ENCODE measurements around the gene COPZ2.

COPZ2 gene

DNA sequence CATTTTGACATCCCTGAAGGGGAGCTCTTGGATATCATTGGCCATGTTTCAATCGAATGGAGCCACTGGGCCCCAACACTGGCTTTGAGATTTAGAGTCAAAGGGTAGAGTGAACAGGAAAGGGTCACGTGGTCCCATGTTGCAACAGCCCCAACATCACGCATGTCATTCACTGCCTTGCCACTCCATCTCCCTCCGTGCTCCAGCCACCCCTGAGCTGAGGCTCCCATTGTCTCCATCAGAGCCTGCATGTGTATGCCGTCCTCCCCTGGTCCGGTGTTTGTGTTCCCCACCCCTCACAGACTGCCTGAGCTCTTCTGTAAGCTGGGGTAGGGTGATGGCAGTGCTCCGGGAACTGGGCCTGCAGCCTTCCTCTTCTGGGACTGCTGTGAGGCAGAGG lies 22.7 kb upstream of the COPZ2 start:
- H3K9me3 Mint-ChIP-seq, result no peaks in the 10 kb centered on the region
- DNase-seq (no peak), ATAC-seq (no peak)
- H3K4me1 Mint-ChIP-seq, result peaks cover 61% of the 10 kb centered on the region
- peak overlapping the region in 1 of 2 donors; percentile 36 for H3K4me3 Mint-ChIP-seq
- H3K27ac Mint-ChIP-seq, result peak overlapping the region in 1 of 2 donors; percentile 81
- no peaks in the 10 kb centered on the region for H3K27me3 Mint-ChIP-seq

GRCh38 chr17:48059125-48059668 lies 21.6 kb upstream of the COPZ2 start:
- peak overlapping the region; percentile 100 for H3K27ac Mint-ChIP-seq
- no peaks in the 10 kb centered on the region for H3K27me3 Mint-ChIP-seq
- H3K4me3 Mint-ChIP-seq, result peak overlapping the region; percentile 47 to 60
- peaks cover 72% of the 10 kb centered on the region for H3K4me1 Mint-ChIP-seq
- DNase-seq, result no peak
- H3K9me3 Mint-ChIP-seq, result no peaks in the 10 kb centered on the region
- no peak for ATAC-seq

DNA sequence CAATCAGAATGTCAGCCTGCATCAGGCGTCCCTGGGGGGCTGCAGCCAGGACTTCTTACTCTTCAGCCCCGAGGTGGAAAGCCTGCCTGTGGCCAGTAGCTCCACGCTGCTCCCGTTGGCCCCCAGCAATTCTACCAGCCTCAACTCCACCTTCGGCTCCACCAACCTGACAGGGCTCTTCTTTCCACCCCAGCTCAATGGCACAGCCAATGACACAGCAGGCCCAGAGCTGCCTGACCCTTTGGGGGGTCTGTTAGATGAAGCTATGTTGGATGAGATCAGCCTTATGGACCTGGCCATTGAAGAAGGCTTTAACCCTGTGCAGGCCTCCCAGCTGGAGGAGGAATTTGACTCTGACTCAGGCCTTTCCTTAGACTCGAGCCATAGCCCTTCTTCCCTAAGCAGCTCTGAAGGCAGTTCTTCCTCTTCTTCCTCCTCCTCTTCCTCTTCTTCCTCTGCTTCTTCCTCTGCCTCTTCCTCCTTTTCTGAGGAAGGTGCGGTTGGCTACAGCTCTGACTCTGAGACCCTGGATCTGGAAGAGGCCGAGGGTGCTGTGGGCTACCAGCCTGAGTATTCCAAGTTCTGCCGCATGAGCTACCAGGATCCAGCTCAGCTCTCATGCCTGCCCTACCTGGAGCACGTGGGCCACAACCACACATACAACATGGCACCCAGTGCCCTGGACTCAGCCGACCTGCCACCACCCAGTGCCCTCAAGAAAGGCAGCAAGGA lies 21.0 kb upstream of the COPZ2 start:
- no peak for ATAC-seq
- Mint-ChIP-seq H3K9me3 (no peaks in the 10 kb centered on the region), H3K4me1 (peaks cover 78% of the 10 kb centered on the region)

GRCh38 chr17:48057626-48058025 lies 20.0 kb upstream of the COPZ2 start:
- Mint-ChIP-seq H3K4me3 (peak overlapping the region in 1 of 2 donors; percentile 93), H3K9me3 (no peaks in the 10 kb centered on the region), H3K27ac (peak overlapping the region; percentile 100), H3K4me1 (peaks cover 88% of the 10 kb centered on the region), H3K27me3 (no peaks in the 10 kb centered on the region)
- no peak for ATAC-seq
- no peak for DNase-seq

More for the DNA sequence above, 21.0 kb upstream of the COPZ2 start:
- peak overlapping the region; percentile 47 to 67 for H3K4me3 Mint-ChIP-seq
- no peak for DNase-seq
- H3K27me3 Mint-ChIP-seq, result no peaks in the 10 kb centered on the region
- peak overlapping the region; percentile 100 for H3K27ac Mint-ChIP-seq

DNA sequence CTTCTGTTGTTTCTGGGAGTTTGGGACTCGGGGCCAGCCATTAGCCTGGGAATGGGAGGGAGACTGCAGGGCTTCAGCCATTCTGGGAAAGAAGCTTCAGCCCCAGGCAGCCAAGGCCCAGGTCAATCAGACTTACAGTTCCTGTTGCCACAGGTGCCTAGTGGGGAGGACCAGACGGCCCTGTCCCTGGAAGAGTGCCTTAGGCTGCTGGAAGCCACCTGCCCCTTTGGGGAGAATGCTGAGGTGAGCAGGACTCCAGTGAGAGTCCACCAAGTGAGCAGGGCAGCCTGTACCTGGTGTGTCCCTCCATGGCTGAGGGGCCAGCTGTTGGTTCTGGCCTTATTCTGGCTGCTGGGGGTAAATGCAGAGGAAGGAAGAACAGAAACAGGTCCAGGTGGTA lies 19.3 kb upstream of the COPZ2 start:
- Mint-ChIP-seq H3K9me3 (no peaks in the 10 kb centered on the region), H3K27me3 (no peaks in the 10 kb centered on the region), H3K4me1 (peaks cover 95% of the 10 kb centered on the region), H3K27ac (peak overlapping the region; percentile 100), H3K4me3 (peak overlapping the region; percentile 88 to 93)
- DNase-seq (no peak), ATAC-seq (no peak)

- Mint-ChIP-seq H3K4me3 (peak overlapping the region; percentile 88 to 93), H3K27ac (peak overlapping the region; percentile 100), H3K4me1 (peaks cover 98% of the 10 kb centered on the region), H3K27me3 (no peaks in the 10 kb centered on the region), H3K9me3 (no peaks in the 10 kb centered on the region)
- peak in 1 of 2 donors; percentile 42 for DNase-seq
- ATAC-seq, result peak; percentile 26
Observed at GRCh38 chr17:48056246-48056745, 18.7 kb upstream of the COPZ2 start.

DNA sequence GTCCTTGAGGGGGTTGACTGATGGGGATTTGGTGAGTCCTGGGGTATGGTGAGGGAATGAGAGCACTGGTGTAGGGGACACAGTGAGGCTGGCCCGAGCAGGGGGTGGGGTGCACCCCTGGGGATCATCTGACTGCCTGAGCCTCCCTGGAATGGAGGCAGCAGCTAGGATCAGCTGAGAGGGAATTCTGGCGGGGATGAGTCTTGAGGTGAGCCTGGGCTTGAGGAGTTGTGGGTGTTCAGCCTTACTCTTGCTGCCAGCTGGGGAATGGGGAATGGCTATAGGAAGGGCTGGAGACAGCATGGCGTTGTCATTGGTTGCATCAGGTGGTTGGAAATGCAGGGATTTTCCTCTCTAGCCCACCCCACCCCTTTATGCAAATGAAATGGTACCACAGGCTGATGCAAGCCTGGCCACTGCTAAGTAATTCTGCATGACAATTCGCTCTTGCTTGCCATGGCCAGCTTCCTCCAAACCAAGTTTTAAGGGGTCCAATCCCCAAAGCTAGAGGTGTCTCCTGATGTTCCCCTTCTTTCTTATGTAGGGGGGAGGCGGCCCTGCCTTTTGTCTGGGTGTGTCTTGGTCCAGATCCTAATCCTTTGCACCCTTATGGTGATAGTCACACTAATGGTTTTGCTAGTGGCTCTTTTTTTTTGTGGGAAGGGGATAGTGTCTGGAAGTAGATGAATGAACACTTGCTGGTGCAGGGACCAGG lies 18.1 kb upstream of the COPZ2 start:
- H3K4me3 Mint-ChIP-seq, result peak overlapping the region; percentile 88 to 93
- ATAC-seq (peak; percentile 90), DNase-seq (peak; percentile 79 to 89)
- H3K27ac Mint-ChIP-seq, result peak overlapping the region; percentile 100
- H3K4me1 Mint-ChIP-seq, result peaks cover 98% of the 10 kb centered on the region
- H3K27me3 Mint-ChIP-seq, result no peaks in the 10 kb centered on the region
- no peaks in the 10 kb centered on the region for H3K9me3 Mint-ChIP-seq

GRCh38 chr17:48054238-48055185 lies 16.9 kb upstream of the COPZ2 start:
- peak overlapping the region; percentile 100 for H3K27ac Mint-ChIP-seq
- H3K9me3 Mint-ChIP-seq, result no peaks in the 10 kb centered on the region
- peaks cover 98% of the 10 kb centered on the region for H3K4me1 Mint-ChIP-seq
- DNase-seq, result no peak
- no peak for ATAC-seq
- peak overlapping the region; percentile 93 to 95 for H3K4me3 Mint-ChIP-seq
- H3K27me3 Mint-ChIP-seq, result no peaks in the 10 kb centered on the region

- H3K27me3 Mint-ChIP-seq, result no peaks in the 10 kb centered on the region
- no peak for ATAC-seq
- no peaks in the 10 kb centered on the region for H3K9me3 Mint-ChIP-seq
- H3K4me1 Mint-ChIP-seq, result peaks cover 95% of the 10 kb centered on the region
- DNase-seq, result no peak
- peak overlapping the region; percentile 86 to 95 for H3K4me3 Mint-ChIP-seq
- H3K27ac Mint-ChIP-seq, result peak overlapping the region; percentile 91 to 92
Observed at GRCh38 chr17:48053758-48054237, 16.2 kb upstream of the COPZ2 start.

DNA sequence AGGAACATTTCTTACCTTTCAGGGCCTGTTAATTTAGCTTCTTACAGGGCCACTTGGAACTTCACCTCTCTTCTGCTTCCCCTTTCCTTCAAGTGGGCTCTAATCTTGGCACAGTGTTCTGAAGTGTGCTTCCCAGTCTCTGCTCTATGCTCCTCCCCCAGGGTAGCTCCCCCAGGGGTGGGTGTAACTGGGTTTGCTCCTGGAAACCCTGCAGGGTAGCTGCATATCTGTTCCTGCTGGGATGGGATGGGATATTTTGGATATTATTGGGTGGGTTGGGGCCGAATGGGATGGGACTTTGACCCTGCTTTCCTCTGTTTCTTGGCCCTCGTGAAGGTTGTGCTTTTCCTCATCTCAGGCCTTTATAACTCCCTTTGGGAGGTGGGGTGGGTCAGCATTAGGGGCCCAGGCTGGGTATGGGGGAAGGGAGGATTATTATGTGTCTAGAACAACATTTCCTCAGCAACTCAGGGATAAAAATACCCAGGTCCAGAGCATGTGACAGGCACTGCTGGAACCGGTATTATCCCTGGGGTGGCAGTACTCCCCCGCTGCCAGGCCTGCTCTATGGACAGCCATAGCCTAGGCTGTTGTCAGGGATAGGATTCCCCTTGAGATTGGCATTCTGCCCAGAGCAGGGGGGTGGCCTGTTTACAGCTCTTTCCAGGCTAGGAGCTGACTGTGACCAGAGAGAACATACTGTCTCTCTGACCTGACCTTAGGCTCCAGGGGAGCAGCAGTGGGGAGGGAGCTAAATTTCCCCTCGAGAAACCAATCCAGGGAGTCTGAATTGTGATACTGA lies 15.6 kb upstream of the COPZ2 start:
- peak overlapping the region; percentile 86 to 95 for H3K4me3 Mint-ChIP-seq
- H3K27me3 Mint-ChIP-seq, result no peaks in the 10 kb centered on the region
- peak overlapping the region; percentile 91 to 92 for H3K27ac Mint-ChIP-seq
- ATAC-seq (no peak), DNase-seq (no peak)
- H3K4me1 Mint-ChIP-seq, result peaks cover 89% of the 10 kb centered on the region
- H3K9me3 Mint-ChIP-seq, result no peaks in the 10 kb centered on the region

DNA sequence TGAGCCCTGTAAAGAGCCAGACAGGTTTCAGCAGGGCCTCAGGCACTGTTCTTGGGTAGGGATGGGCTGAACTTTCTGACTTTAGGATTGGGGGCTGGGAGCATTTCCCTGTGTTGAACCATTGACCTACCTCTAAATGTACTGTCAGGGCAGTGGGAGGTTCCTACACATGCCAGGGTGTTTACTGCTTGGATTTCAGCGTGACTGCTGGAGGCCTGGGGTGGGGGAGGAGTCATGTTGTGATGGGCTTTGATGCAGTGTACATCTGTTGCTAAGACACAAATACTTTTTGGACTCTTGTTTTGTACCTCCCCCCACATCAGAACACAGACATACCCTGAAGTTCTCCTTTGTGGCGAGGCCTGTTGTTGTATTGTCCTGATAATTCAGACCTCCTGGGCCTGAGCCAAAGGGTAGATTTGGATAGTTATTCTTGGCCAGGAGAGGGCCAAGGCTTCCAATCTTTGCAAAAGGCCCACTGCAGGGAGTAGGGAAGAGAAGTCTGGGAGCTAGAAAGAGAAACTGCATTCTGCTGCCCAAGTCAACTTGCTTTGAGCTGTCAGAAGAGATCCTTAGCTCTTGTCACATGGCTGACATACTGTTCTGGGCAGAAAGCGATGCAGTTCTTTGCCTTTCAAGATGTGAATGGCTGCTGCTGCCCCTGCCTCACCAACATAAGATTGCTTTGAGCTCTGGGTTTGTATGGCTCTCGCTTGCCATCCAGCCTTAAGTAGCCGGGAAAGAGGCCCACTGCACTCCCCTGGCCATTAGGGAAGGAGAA lies 14.3 kb upstream of the COPZ2 start:
- DNase-seq (no peak), ATAC-seq (no peak)
- no peaks in the 10 kb centered on the region for H3K27me3 Mint-ChIP-seq
- peaks cover 80% of the 10 kb centered on the region for H3K4me1 Mint-ChIP-seq
- peak overlapping the region; percentile 86 to 92 for H3K27ac Mint-ChIP-seq
- H3K4me3 Mint-ChIP-seq, result peak overlapping the region; percentile 86 to 95
- H3K9me3 Mint-ChIP-seq, result no peaks in the 10 kb centered on the region

GRCh38 chr17:48051283-48051682 lies 13.7 kb upstream of the COPZ2 start:
- peak overlapping the region; percentile 74 to 92 for H3K27ac Mint-ChIP-seq
- no peak for ATAC-seq
- no peaks in the 10 kb centered on the region for H3K9me3 Mint-ChIP-seq
- DNase-seq, result no peak
- H3K27me3 Mint-ChIP-seq, result no peaks in the 10 kb centered on the region
- H3K4me3 Mint-ChIP-seq, result peak overlapping the region; percentile 86 to 95
- peaks cover 80% of the 10 kb centered on the region for H3K4me1 Mint-ChIP-seq

GRCh38 chr17:48048384-48049126 lies 11.0 kb upstream of the COPZ2 start:
- Mint-ChIP-seq H3K27me3 (no peaks in the 10 kb centered on the region), H3K9me3 (no peaks in the 10 kb centered on the region), H3K4me3 (peak overlapping the region; percentile 86 to 95), H3K4me1 (peaks cover 66% of the 10 kb centered on the region), H3K27ac (peak overlapping the region; percentile 98 to 100)
- peak; percentile 48 to 50 for DNase-seq
- ATAC-seq, result peak; percentile 54

Measured in stimulated activated naive CD8-positive, alpha-beta T cell treated with anti-CD3 and anti-CD28 coated beads, Interleukin-15, amount 100 ng/mL, for 72 hours (primary cell).